HT1080 (cell line): ENCODE measurements around the gene MAML3. TPM values are rescaled to one million over a fixed set of nuclear protein-coding genes. Genes with fewer than 3 reads are reported as not detected.

Experiments used
- DNase-seq: peaks from one replicate; pipeline ENCODE4 v3.0.0-alpha.2; 2015; ENCODE audit warnings: low read depth
- total RNA-seq: library from RNA; depleted of rRNA; stranded (reverse); fragments of >200 nt; shearing (Covaris generic); gene quantifications from 2 replicates; pipeline ENCODE4 v1.2.3, GENCODE V29; 2014

Gene MAML3
- total RNA-seq, 1 experiment from 2014 or later = 11.4 TPM

GRCh38 chr4:139845453-139846093 is 308.4 kb downstream of the MAML3 start:
- DNase-seq = no peak

GRCh38 chr4:139844459-139845036 is 309.4 kb downstream of the MAML3 start:
- DNase-seq = no peak

GRCh38 chr4:139844057-139844456 is 309.9 kb downstream of the MAML3 start:
- no peak for DNase-seq

- no peak for DNase-seq
Measured at GRCh38 chr4:139843641-139844040, 310.3 kb downstream of the MAML3 start.

GRCh38 chr4:139841464-139842195 is 312.4 kb downstream of the MAML3 start:
- no peak for DNase-seq

GRCh38 chr4:139840773-139841172 is 313.2 kb downstream of the MAML3 start:
- no peak for DNase-seq

- DNase-seq = no peak
Measured at GRCh38 chr4:139839403-139840031, 314.5 kb downstream of the MAML3 start.

- no peak for DNase-seq
Measured at GRCh38 chr4:139838811-139839210, 315.2 kb downstream of the MAML3 start.

- DNase-seq = no peak
Measured at GRCh38 chr4:139834981-139835391, 319.0 kb downstream of the MAML3 start.

GRCh38 chr4:139834226-139834662 is 319.7 kb downstream of the MAML3 start:
- no peak for DNase-seq

- no peak for DNase-seq
Measured at GRCh38 chr4:139833151-139833910, 320.7 kb downstream of the MAML3 start.

GRCh38 chr4:139828966-139829664 is 324.9 kb downstream of the MAML3 start:
- DNase-seq = no peak

GRCh38 chr4:139826426-139826825 is 327.6 kb downstream of the MAML3 start:
- no peak for DNase-seq

- DNase-seq = no peak
Measured at GRCh38 chr4:139825523-139826014, 328.4 kb downstream of the MAML3 start.

- DNase-seq = no peak
Measured at GRCh38 chr4:139824882-139825522, 329.0 kb downstream of the MAML3 start.

- no peak for DNase-seq
Measured at GRCh38 chr4:139823746-139824145, 330.2 kb downstream of the MAML3 start.

- no peak for DNase-seq
Measured at GRCh38 chr4:139823345-139823744, 330.6 kb downstream of the MAML3 start.

- no peak for DNase-seq
Measured at GRCh38 chr4:139822391-139822790, 331.6 kb downstream of the MAML3 start.

GRCh38 chr4:139819082-139819481 is 334.9 kb downstream of the MAML3 start:
- no peak for DNase-seq
